ENCODE measurements around the gene RPL3. TPM values are rescaled to one million over a fixed set of nuclear protein-coding genes. Genes with fewer than 3 reads are reported as not detected.

Gene RPL3
- total and polyA plus RNA-seq, 4 donors = 580 to 1,767 (median 1,184) TPM

GRCh38 chr22:39299829-39300178 lies 19.6 kb downstream of the RPL3 start (continued):
- no peak for TF ChIP-seq CTCF (IDR thresholded peaks at IDR 0.05; ENCODE audit: low read depth, low read length, missing input control)
- TF ChIP-seq ZBTB33 (IDR thresholded peaks at IDR 0.05) = no peak
- TF ChIP-seq FOXA2 (IDR thresholded peaks at IDR 0.05) = no peak
- no peak for TF ChIP-seq EGR1 (IDR thresholded peaks at IDR 0.05; ENCODE audit: low read depth in 2 of 2)
- no peak for TF ChIP-seq RAD21 (IDR thresholded peaks at IDR 0.05)

GRCh38 chr22:39298241-39298987 lies 21.0 kb downstream of the RPL3 start:
- Histone ChIP-seq H3K27me3 (ENCODE audit: control insufficient read depth in 4 of 4, insufficient read depth in 4 of 4, low read length in 3 of 4) (no peaks in the 10 kb centered on the region), H3K9me3 (ENCODE audit: control insufficient read depth in 4 of 4, low read length in 3 of 4) (no peaks in the 10 kb centered on the region), H3K4me3 (ENCODE audit: low read depth in 1 of 3, low read length in 3 of 3) (no peak overlapping the region), H3K9ac (ENCODE audit: low read depth in 1 of 2, low read length in 2 of 2) (no peak overlapping the region), H3K36me3 (ENCODE audit: control insufficient read depth in 4 of 4, insufficient read depth in 3 of 4, low read depth in 1 of 4, low read length in 3 of 4) (no peaks in the 10 kb centered on the region), H3K4me1 (ENCODE audit: control insufficient read depth in 4 of 4, insufficient read depth in 4 of 4, low read length in 3 of 4) (peaks cover 19 to 60% (median 50%) of the 10 kb centered on the region in 4 donors), H3K27ac (ENCODE audit: low read depth in 1 of 2, low read length in 2 of 2) (no peak overlapping the region)
- DNase-seq (ENCODE audit: low spot score) = no peak
- TF ChIP-seq HNF4A (conservative IDR thresholded peaks at IDR 0.05) = no peak
- no peak for TF ChIP-seq REST (IDR thresholded peaks at IDR 0.05)
- TF ChIP-seq TAF1 (conservative IDR thresholded peaks at IDR 0.05) = no peak
- TF ChIP-seq NR2F2 (IDR thresholded peaks at IDR 0.05) = no peak
- no peak for TF ChIP-seq CTCF (IDR thresholded peaks at IDR 0.05; ENCODE audit: low read depth, low read length, missing input control)
- TF ChIP-seq ATF3 (IDR thresholded peaks at IDR 0.05) = no peak
- TF ChIP-seq FOXA2 (IDR thresholded peaks at IDR 0.05) = no peak
- no peak for TF ChIP-seq YY1 (IDR thresholded peaks at IDR 0.05)
- no peak for TF ChIP-seq MAX (IDR thresholded peaks at IDR 0.05)
- TF ChIP-seq SP1 (IDR thresholded peaks at IDR 0.05) = no peak
- no peak for TF ChIP-seq FOXA1 (IDR thresholded peaks at IDR 0.05)
- TF ChIP-seq HNF4G (IDR thresholded peaks at IDR 0.05) = no peak
- TF ChIP-seq GABPA (IDR thresholded peaks at IDR 0.05 in 1 of 2, conservative IDR thresholded peaks at IDR 0.05 in 1 of 2) = no peak
- TF ChIP-seq EGR1 (IDR thresholded peaks at IDR 0.05; ENCODE audit: low read depth in 2 of 2) = no peak
- no peak for TF ChIP-seq JUND (IDR thresholded peaks at IDR 0.05)
- TF ChIP-seq RAD21 (IDR thresholded peaks at IDR 0.05) = no peak
- TF ChIP-seq ZBTB33 (IDR thresholded peaks at IDR 0.05) = no peak
- no peak for TF ChIP-seq RXRA (IDR thresholded peaks at IDR 0.05)
- 76% methylated on average over 18 of the region's 18 CpGs for WGBS
